GM19324 (cell line): ENCODE data around the gene KDM3A.

Source experiments
- ATAC-seq: cut with Tn5 transposase; IDR thresholded peaks from one replicate; pipeline ENCODE4 v1.9.1; 2021; ENCODE audit warnings: mild to moderate bottlenecking, moderate library complexity; ENCODE audit not compliant: unreplicated experiment, low FRiP score

The KDM3A gene

DNA sequence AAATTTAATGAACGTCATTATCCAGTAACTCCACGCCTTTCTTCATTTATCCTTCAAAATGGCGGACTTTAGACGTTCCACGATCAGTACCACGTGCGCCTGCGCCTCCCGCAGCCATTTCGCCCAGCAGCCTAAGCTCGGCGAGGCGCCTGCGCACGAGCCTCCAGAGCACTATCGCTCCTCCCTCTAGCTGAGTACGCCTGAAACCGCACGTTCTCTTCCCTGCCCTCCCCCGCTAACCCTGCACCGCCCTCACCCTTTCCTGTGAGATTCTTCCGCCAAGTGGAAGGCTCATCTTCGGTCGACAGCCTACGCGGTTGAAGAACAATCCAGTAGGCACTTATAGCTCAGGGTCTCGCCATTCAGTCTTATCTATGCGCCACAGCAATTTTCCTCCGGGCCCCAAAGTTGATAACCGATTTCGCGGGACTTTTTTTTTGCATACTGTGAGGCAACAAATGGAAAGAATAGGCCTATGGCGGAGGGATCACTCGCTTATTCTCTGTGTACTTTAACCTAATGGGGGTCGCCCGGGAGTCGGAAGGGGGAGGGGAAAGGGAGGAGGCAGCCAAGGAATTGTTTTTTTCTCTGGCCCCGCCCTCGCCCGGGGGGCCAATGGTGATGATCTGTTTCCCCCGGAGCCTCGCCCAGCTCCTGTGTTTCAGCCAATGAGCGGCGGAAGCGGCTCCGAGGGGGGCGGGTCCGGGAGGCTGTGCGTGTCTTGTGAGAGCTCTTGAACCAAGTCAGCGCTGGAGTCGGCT is at the start of gene KDM3A:
TSS of gene KDM3A (plus strand) at position 741 of the 761 bp plus-strand sequence. CDS start 677 bp downstream, outside the sequence.
- peak; percentile 87 for ATAC-seq

GRCh38 chr2:86392873-86393518 is 48.2 kb upstream of the KDM3A start:
- no peak for ATAC-seq

- ATAC-seq = no peak
These were observed 47.4 kb upstream of the KDM3A start for GRCh38 chr2:86393521-86394491.

DNA sequence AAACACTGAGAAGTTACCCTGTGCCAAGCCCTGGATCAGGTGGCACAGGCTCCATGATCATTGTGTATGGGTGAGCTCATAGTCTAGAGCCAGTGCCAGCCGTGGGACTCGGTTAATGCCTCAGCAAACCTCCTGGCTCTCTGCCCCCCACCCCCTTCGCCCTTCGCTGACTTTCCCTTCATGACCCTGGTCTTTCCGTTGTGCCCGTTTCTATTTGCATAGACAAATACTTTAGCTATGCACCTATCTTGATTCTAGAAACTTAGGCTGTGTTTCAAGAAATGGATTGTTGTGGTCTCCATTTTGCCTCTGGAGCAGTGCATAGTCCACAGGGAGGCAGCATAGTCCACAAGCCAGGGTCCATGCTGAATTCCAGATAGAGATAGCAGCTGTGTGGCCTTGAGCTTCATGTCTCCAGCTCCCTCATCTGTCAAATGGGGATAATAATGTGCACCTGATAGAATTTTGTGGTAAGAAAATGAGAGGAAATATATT is 44.8 kb upstream of the KDM3A start:
- ATAC-seq = no peak

GRCh38 chr2:86397986-86398385 is 43.2 kb upstream of the KDM3A start:
- no peak for ATAC-seq

- no peak for ATAC-seq
These were observed 42.4 kb upstream of the KDM3A start for GRCh38 chr2:86398500-86399474.

GRCh38 chr2:86400321-86400720 is 40.9 kb upstream of the KDM3A start:
- ATAC-seq = no peak

GRCh38 chr2:86410581-86410980 is 30.6 kb upstream of the KDM3A start:
- ATAC-seq = no peak

DNA sequence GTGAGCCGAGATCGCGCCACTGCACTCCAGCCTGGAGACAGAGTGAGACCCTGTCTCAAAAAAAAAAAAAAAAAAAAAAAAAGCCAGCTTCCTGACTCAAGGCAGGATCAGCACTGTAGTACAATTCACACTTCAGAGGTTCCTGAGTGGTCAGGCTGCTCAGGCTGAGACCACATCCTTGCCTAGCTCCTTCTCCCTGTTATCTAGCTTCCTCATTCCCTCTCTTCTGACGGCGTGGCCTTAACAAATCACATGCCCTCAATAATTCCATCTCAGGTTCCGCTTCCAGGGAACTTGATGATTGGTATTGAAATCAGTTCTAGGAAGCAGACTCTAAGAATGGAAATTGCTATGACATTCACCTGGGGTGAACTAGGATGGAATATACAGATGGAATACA is 29.8 kb upstream of the KDM3A start:
- ATAC-seq = no peak

DNA sequence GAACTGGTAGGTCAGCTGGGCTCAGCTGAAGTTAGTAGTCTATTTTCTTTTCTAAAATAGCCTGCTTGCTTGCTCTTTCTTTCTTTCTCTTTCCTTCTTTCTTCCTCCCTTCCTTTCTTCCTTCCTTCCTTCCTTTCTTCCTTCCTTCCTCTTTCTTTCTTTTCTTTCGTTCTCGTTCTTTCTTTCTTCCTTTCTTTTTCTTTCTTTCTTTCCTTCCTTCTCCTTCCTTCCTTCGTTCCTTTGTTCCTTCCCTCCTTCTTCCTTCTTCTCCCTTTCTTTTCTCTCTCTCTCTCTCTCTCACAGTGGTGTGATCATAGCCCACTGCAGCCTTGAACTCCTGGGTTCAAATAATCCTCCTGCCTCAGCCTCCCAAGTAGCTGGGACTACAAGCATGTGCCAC is 29.2 kb upstream of the KDM3A start:
- ATAC-seq = no peak

- no peak for ATAC-seq
These were observed 27.7 kb upstream of the KDM3A start for GRCh38 chr2:86413296-86414094.

DNA sequence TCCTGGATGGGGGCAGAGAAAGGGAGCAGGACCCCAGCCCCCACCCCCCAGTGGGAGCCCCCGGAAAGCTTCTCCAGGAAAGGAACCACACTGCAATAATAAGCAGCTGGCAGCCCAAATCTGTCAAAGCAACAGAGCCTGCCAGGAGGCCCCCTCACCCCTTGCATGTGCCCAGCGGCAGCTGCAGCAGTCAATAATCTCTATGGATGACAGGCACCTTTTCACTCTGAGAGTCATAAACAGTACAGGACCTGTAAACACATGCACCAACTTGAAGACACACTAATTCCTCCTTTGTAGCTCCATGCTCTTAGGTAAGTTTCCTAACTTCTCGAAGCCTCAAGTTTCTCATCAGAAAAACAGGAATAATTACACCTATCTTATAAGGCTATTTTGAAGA is 26.2 kb upstream of the KDM3A start:
- ATAC-seq = no peak

DNA sequence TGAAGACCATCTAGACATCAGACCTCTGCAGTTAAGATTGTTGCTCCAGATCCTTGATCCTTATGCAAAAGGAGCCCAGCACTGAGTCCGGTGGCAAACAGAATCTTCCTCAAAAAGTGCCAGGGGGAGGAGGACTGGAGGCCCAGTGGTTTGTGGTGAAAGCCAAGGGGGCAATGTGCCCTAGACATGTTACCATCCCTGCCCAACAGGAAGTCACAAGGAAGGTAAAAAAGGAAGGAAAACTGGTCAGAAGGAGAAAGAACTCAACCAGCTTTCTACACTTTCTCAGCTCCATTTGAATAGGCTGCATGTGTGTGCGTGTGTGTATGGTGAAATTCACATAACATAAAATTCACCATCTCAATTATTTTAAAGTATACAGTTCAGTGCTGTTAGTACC is 25.0 kb upstream of the KDM3A start:
- ATAC-seq = no peak

DNA sequence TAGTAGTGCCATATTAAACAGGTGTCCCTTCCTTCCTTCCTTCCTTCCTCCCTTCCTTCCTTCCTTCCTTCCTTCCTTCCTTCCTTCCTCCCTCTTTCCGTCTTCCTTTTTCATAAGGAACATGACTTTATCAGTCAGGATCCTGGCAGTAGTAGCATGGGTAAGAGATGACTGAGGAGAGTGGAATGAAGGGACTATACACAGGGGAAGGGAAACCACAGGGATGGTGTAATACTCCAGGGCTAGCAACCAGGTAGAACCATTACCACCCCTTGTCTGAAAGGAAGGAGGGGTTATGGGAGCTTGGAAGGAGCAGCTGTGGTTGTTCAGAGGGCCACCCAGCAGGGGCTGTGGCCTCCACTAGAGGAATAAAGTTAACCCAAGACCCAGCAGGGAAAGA is 23.2 kb upstream of the KDM3A start:
- no peak for ATAC-seq

- no peak for ATAC-seq
These were observed 20.3 kb upstream of the KDM3A start for GRCh38 chr2:86420913-86421312.

DNA sequence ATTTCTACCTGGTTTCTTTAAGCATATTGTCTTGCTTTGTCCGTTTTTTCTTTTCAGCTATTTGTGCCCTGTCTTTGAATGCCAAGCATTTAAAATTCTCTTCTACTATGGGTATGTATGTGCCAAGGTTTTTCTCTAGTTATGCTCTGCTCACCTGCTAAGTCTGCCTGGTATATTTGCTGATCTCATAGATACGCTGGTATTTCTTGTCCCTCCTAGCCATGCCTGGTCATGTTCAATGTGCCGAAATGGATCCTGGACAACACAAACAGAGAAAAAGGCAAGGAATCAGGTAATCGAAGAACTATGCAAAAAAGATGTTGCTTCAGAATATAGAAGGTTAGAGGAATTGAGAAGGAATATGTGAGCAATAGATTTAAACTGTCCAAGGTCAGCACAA is 14.9 kb upstream of the KDM3A start:
- ATAC-seq = no peak

GRCh38 chr2:86429335-86429734 is 11.8 kb upstream of the KDM3A start:
- ATAC-seq = no peak

GRCh38 chr2:86430368-86430767 is 10.8 kb upstream of the KDM3A start:
- ATAC-seq = no peak

GRCh38 chr2:86433137-86433536 is 8.0 kb upstream of the KDM3A start:
- ATAC-seq = no peak
